ENCODE data around the gene WASF2. TPM values are rescaled to one million over a fixed set of nuclear protein-coding genes. Genes with fewer than 3 reads are reported as not detected.

WASF2 gene
- total RNA-seq, 1 experiment from 2014 or later = 20.7 TPM

DNA sequence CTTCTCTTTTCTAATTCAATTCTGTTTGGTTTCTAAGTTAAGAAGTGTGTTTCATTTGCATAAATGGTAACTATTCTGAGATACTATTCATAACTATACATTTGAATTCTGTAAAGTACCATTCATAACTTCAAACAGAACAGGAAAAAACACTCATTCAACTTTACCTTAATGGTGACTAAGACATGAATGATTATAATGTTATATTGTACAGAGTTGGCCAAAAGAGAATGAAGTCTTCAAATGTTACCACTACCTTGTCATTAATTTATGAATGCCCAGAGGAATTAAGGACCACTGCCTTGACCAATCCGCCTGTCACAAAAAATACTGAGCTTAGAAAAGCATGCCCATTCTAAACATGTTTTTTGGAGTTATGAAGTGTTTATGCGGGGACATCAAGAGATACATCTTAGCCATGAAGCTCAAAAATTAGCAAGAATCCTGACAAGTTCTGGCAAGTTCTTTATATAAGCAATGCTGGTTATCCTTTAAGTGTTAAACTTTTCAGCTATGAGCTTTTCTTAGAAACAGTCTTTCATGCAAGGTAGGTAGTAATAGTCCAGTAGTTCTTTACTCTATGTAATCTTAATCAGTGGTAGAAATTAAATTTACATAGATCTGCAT is 7.9 kb downstream of the WASF2 start:
- H3K27ac ChIP-seq (ENCODE audit: low read length) = no peak overlapping the region
- H3K4me2 ChIP-seq (ENCODE audit: low read length) = no peak overlapping the region
- ATAC-seq = peak; percentile 49
- no TSS peak for BruUV-seq (replicated peaks)
- no peak overlapping the region for H2AFZ ChIP-seq (ENCODE audit: low read length)
- no peaks in the 10 kb centered on the region for H3K9me3 ChIP-seq (ENCODE audit: low read length)
- H3K36me3 ChIP-seq (ENCODE audit: low read depth, low read length) = peaks cover 6% of the 10 kb centered on the region; the same call in 1 of the 2 replicates
- H3K27me3 ChIP-seq (ENCODE audit: low read length) = no peaks in the 10 kb centered on the region
- ChIA-PET CTCF (no interaction called here), POLR2A (ENCODE audit: unreplicated experiment) (interaction anchor here (0.5 to 0.6 kb wide), 2 partner anchors 21 to 50 kb away, joined by 7 to 11 read pairs; no protein-coding TSS in a partner anchor)
- H3K4me1 ChIP-seq (ENCODE audit: insufficient read depth, low read length) = peaks cover 7% of the 10 kb centered on the region; the same call in 1 of the 2 replicates
- no peak for DNase-seq
- H3F3A ChIP-seq (ENCODE audit: low read length, unreplicated experiment) = no peaks in the 10 kb centered on the region
- H4K20me1 ChIP-seq (ENCODE audit: low read length) = peaks cover 32% of the 10 kb centered on the region
- H3K79me2 ChIP-seq (ENCODE audit: low read length) = peaks cover 94% of the 10 kb centered on the region
- no peak overlapping the region for H3K9ac ChIP-seq (ENCODE audit: low read length)
- intact Hi-C loops (cut with micrococcal nuclease) = no loop called here
- TF ChIP-seq, protein P1, sequence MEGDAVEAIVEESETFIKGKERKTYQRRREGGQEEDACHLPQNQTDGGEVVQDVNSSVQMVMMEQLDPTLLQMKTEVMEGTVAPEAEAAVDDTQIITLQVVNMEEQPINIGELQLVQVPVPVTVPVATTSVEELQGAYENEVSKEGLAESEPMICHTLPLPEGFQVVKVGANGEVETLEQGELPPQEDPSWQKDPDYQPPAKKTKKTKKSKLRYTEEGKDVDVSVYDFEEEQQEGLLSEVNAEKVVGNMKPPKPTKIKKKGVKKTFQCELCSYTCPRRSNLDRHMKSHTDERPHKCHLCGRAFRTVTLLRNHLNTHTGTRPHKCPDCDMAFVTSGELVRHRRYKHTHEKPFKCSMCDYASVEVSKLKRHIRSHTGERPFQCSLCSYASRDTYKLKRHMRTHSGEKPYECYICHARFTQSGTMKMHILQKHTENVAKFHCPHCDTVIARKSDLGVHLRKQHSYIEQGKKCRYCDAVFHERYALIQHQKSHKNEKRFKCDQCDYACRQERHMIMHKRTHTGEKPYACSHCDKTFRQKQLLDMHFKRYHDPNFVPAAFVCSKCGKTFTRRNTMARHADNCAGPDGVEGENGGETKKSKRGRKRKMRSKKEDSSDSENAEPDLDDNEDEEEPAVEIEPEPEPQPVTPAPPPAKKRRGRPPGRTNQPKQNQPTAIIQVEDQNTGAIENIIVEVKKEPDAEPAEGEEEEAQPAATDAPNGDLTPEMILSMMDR (conservative IDR thresholded peaks at IDR 0.05; ENCODE audit: low read depth, low read length) = no peak
- TF ChIP-seq EZH2phosphoT487 (IDR thresholded peaks at IDR 0.05; ENCODE audit: borderline replicate concordance, low read length) (no peak), EZH2 (IDR thresholded peaks at IDR 0.05; ENCODE audit: low read length, unreplicated experiment) (no peak)
- no peak overlapping the region for H3K4me3 ChIP-seq (ENCODE audit: low read length)
- no peaks in the 10 kb centered on the region for H3K9me2 ChIP-seq (replicated peaks; ENCODE audit: low read length)

DNA sequence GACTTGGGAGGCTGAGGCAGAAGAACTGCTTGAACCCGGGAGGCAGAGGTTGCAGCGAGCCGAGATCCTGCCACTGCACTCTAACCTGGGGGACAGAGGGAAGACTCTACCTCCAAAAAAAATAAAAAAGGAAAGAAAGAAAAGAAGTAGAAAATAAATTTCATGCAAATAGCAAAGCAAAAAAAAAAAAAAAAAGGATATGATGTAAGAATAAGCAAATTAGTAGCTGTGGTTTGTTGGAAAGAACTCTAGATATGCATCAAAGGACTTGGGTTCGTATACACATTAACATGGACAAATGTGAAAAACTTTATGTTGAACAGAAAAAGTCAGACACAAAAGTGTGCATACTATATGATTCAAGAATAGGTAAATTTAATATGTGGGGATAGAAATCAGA is 11.9 kb downstream of the WASF2 start:
- no peak for TF ChIP-seq EZH2 (IDR thresholded peaks at IDR 0.05; ENCODE audit: low read length, unreplicated experiment)
- no peak for TF ChIP-seq EZH2phosphoT487 (IDR thresholded peaks at IDR 0.05; ENCODE audit: borderline replicate concordance, low read length)
- no TSS peak for BruUV-seq (replicated peaks)
- H3K27me3 ChIP-seq (ENCODE audit: low read length) = no peaks in the 10 kb centered on the region
- H2AFZ ChIP-seq (ENCODE audit: low read length) = no peak overlapping the region
- no peaks in the 10 kb centered on the region; the same call in 1 of the 2 replicates for H3K36me3 ChIP-seq (ENCODE audit: low read depth, low read length)
- peaks cover 96% of the 10 kb centered on the region for H3K79me2 ChIP-seq (ENCODE audit: low read length)
- no peak overlapping the region for H3K9ac ChIP-seq (ENCODE audit: low read length)
- H3K4me2 ChIP-seq (ENCODE audit: low read length) = no peak overlapping the region
- no peak for ATAC-seq
- no peak overlapping the region for H3K4me3 ChIP-seq (ENCODE audit: low read length)
- H4K20me1 ChIP-seq (ENCODE audit: low read length) = peaks cover 43% of the 10 kb centered on the region
- intact Hi-C loops (cut with micrococcal nuclease) = no loop called here
- H3K9me3 ChIP-seq (ENCODE audit: low read length) = no peaks in the 10 kb centered on the region
- H3K27ac ChIP-seq (ENCODE audit: low read length) = no peak overlapping the region
- ChIA-PET POLR2A (ENCODE audit: unreplicated experiment) (no interaction called here), CTCF (no interaction called here)
- peaks cover 7% of the 10 kb centered on the region; the same call in 1 of the 2 replicates for H3K4me1 ChIP-seq (ENCODE audit: insufficient read depth, low read length)
- DNase-seq = no peak
- no peaks in the 10 kb centered on the region for H3K9me2 ChIP-seq (replicated peaks; ENCODE audit: low read length)
- H3F3A ChIP-seq (ENCODE audit: low read length, unreplicated experiment) = no peaks in the 10 kb centered on the region

DNA sequence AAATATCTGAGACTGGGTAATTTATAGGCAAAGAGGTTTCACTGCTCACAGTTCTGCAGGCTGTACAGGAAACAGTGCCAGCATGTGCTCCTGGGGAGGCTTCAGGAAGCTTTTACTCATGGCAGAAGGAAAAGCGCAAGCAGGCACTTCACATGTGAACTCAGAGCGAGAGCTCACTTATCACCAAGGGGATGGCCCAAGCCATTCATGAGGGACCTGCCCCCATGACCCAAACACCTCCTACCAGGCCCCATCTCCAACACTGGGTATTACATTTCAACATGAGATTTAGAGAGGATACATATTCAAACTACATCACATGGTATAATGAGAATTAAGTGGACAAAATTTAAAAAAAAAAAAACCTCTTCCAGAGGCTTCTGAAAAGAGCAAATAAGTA is 13.7 kb downstream of the WASF2 start:
- no peaks in the 10 kb centered on the region; the same call in 1 of the 2 replicates for H3K36me3 ChIP-seq (ENCODE audit: low read depth, low read length)
- peaks cover 37% of the 10 kb centered on the region for H4K20me1 ChIP-seq (ENCODE audit: low read length)
- no peak overlapping the region for H2AFZ ChIP-seq (ENCODE audit: low read length)
- DNase-seq = no peak
- TF ChIP-seq, protein P1 (conservative IDR thresholded peaks at IDR 0.05; ENCODE audit: low read depth, low read length) = no peak
- no peak for TF ChIP-seq EZH2phosphoT487 (IDR thresholded peaks at IDR 0.05; ENCODE audit: borderline replicate concordance, low read length)
- no peak for TF ChIP-seq EZH2 (IDR thresholded peaks at IDR 0.05; ENCODE audit: low read length, unreplicated experiment)
- intact Hi-C loops (cut with micrococcal nuclease) = no loop called here
- no peak overlapping the region for H3K4me3 ChIP-seq (ENCODE audit: low read length)
- no peaks in the 10 kb centered on the region for H3K9me3 ChIP-seq (ENCODE audit: low read length)
- no peaks in the 10 kb centered on the region for H3K9me2 ChIP-seq (replicated peaks; ENCODE audit: low read length)
- peaks cover 96% of the 10 kb centered on the region for H3K79me2 ChIP-seq (ENCODE audit: low read length)
- CTCF ChIA-PET = no interaction called here
- no peaks in the 10 kb centered on the region for H3K4me1 ChIP-seq (ENCODE audit: insufficient read depth, low read length)
- POLR2A ChIA-PET (ENCODE audit: unreplicated experiment) = no interaction called here
- no peaks in the 10 kb centered on the region for H3K27me3 ChIP-seq (ENCODE audit: low read length)
- no peak for ATAC-seq
- H3K27ac ChIP-seq (ENCODE audit: low read length) = no peak overlapping the region
- BruUV-seq (replicated peaks) = no TSS peak
- no peak overlapping the region for H3K4me2 ChIP-seq (ENCODE audit: low read length)
- no peak overlapping the region for H3K9ac ChIP-seq (ENCODE audit: low read length)
- no peaks in the 10 kb centered on the region for H3F3A ChIP-seq (ENCODE audit: low read length, unreplicated experiment)

All from PC-3 (cell line).